GM19193 (cell line): ENCODE results near the gene ATXN1.

ENCODE experiments used
- POLR2A ChIP-seq: IDR thresholded peaks from 4 replicates; pipeline ENCODE4 v1.6.1; 2011; ENCODE audit not compliant: insufficient read depth, insufficient read length; ENCODE audit errors: extremely low read depth

Gene ATXN1

DNA sequence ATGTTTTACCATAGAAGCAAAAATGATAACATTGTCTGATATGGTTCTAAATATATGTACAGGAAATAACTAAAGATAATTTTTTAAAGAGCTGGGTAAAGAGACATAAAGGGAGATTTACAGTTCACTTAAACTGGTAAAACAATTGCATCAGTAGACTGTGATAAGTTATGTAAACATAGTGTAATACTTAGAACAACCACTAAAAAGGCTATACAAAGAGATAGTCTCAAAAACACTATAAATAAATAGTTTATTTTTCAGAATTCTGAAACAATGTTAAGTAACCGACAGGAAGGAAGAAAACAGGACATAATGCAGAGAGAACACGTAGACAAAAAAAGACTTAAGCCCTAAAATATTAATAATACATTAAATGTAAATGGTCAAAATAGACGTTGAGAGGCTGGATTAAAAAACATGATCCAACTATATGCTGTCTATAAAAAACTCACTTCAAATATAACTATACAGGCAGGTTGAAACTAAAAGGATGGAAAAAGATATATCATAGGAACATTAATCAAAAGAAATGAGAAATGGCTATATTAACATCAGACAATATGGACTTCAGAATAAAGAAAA lies 32.7 kb upstream of the ATXN1 start:
- no peak for TF ChIP-seq POLR2A

DNA sequence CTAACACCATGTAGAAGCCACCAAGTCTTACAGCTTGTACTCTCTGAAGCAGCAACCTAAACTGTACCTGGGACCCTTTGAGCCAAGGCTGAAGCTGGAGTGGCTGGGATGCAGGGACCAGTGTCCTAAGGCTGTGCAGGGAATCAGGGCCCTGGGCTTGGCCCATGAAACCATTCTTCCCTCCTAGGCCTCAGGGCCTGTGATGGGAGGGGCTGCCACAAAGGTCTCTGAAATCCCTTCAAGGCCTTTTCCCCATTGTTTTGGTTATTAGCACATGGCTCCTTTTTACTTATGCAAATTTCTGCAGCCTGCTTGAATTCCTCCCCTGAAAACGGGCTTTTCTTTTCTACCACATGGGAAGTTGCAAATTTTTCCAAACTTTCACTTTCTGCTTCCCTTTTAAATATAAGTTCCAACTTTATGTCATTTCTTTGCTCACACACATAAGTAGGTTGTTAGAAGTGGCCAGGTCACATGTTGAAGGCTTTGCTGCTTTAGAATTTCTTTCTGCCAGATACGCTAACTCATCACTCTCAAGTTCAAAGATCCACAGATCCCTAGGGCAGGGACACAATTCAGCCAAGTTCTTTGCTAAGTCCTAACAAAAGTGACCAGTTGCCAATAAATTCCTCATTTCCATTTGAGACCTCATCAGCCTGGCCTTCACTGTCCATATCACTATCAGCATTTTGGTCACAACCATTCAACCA lies 28.2 kb upstream of the ATXN1 start:
- TF ChIP-seq POLR2A, result no peak

DNA sequence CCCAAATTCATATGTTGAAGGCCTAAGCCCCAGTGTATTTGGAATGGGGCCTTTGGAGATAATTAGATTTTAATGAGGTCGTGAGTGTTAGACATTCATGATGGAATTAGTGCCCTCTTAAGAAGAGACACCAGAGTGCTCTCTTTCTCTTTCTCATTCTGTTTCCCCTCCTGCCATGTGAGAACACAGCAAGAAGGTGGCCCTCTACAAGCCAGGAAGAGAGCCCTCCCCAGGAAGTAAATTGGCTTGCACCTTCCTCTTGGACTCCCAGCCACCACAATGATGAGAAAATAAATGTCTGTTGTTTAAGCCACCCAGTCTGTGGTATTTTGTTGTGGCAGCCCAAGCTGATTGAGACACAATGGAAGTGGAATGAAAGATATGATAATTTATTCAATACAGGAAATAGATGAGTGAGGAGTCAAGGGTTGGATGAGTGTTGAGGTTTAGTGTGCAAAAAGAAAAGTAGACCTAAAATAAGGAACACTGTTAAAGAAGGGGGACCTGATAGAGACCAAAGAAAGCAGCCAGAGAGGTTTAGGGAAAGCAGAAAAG lies 25.9 kb upstream of the ATXN1 start:
- no peak for TF ChIP-seq POLR2A

DNA sequence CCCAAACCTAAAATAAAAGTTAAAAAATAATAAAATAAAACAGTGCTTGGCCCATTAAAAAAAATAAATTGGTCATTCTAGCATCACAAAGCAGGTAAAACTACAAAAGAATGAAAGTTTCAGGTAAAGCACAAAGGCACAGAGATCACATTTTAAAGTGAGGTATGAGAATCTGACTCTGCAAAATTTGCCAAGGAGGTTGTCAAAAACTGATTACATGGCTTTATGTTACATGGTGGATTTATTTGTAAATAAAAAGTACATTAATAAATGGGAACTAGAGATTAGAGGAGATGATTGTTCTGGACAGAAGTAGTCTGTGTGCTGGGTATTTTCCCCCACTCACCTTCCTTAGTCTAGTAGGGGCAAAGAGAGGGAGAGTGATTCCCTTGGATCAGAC lies 24.2 kb upstream of the ATXN1 start:
- no peak for TF ChIP-seq POLR2A

DNA sequence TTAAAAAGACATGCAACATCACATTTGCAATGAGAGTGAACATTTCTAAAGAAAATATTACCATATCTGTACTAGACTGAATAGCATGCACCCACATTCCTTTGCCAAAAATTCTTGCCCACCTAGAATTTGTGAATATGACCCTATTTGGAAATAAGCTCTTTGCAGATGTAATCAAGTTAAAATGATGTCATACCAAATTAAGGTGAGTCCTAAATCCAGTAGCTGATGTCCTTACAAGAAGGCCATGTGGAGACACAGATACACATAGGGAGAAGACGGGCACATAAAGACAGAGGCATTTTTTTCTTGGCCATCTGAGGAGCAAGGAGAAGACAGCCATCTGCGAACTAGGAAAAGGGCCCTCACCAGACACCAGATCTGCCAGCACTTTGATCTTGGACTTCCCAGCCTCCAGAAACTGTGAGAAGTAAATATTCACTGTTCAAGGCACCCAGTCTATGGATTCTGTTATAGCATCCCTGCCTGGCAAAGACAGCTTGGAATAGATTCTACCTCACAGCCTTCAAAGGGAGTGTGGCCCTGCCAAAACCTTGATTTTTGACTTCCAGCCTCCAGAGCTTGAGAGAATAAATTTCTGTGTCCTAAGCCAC lies 22.8 kb upstream of the ATXN1 start:
- TF ChIP-seq POLR2A, result no peak

DNA sequence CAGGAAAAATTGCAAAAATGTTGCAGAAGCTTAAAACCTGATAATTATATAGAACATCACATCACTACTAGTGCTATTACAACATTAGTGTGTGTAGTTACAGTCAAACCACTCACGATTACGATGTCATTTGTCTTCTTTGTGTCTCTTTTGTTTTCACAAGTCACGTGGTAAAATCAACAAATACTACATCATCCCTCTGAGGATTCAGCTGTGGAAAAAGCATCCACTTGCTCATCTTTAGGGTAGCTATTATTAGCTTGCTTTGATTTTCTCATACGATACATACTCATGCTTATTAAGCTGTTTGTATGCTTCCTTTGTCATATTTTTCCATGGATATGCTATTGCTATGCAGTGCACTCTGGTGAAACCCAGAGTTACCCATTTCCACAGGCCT lies 22.2 kb upstream of the ATXN1 start:
- TF ChIP-seq POLR2A, result no peak

DNA sequence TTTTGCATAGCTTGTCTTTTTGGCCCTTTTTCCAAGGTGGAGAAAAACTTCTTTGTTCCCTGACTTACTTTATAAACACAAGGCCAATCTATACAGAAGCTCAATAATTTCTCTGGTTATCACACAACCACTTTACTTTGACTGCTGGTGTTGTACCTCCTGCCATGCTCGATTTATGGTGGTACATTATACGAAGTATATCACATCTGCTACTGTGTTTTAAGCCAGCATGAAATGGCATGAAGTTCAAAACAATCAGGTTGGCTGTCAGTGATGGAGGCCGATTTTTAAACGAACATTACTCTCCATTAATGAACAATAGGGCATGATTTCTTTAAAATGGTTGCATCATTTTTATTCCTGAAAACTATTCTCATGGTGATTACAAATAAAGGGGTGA lies 21.0 kb upstream of the ATXN1 start:
- no peak for TF ChIP-seq POLR2A

DNA sequence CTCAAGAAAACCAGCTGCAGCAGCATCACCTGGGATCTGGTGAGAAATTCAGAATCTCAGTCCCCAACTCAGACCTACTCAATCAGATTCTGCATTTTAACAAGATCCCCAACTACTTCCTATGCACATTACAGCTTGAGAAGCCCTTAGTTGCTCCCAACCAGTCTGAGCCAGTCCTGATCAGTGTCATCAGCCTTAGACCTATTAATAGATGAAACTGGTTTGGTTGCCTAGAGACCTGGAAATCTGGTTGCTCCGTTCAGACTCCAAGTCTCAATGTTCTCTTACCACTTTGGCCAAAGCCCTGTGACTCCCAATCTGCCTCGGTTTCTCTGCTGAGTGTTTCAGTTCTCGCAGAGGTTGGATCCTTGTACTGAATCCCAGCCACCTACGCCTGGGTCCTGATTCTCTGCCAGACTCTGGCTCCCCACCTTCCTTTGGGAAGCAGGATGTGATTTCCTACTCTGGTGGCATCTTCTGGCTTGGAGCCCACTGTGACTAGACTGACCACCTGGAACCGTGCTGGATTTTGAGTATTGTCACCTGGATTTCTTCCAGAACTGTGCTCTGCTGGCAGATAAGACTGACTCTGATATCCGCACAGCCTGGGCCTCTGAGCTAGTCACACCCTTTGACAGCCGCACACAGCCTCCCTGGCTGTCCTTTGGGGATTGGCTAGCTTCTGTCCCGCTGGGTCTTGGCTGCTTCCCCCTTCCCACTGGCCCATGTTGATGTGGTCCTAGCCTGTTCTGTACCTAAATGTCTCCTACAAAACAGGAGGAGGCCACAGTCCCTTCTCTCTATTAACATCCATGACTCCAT lies 20.3 kb upstream of the ATXN1 start:
- no peak for TF ChIP-seq POLR2A

DNA sequence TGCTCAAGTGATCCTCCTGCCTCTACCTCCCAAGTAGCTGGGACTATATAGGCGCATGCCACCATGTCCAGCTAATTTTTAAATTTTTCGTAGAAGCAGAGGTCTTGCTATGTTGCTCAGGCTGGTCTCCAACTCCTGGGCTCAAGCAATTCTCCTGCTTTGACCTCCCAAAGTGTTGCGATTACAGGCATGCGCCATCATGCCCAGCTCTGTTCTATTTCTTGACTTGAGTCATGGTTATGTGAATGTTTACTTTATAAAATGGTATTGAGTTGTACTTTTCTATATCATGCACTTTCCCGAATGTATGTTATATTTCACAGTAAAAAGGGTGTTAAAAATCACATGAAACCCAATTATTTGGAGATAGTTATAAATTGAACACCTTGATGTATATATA lies 17.3 kb upstream of the ATXN1 start:
- TF ChIP-seq POLR2A, result no peak

DNA sequence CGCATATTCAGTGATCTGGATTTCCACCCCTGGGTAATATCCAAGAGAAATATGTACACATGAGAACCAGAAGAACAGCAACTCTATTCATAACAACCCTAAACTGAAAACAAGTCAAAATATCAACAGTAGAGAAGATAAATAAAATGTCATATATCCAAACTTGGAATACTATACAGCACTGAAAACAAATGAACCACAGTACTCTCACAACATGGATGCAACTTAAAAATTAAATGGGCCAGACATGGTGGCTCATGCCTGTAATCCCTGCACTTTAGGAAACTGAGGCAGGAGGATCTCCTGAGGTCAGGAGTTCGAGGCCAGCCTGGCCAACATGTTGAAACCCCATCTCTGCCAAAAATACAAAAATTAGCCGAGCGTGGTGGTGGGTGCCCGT lies 16.5 kb upstream of the ATXN1 start:
- no peak for TF ChIP-seq POLR2A

DNA sequence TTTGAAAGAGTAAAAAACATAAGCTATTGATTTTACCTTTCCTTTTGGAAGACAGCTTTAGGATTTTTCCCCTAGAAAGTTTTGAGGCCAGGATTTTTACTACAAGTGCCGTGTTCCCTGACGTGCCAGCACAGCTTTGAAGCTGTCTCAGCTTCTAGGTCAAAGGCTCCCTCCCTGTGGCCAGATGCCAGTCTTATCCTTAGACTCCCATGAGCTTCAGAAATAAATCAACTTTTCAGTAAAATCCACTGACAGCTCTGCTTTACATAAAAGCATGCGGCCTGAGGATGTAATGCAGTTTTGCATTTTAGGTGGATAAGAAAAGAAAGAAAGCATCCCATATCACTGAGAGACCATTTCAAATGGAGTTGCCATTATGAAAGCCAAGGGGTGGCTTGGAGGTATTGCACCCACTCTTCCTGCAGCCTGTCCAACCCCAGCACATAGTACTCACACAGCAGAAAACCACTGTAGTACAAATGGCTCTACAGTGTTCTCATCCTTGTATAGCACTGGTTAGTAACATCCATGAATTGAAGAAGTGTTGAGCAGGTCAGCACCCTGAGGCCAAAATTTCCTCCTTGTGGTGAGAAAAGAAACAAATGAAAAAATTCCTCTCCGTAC lies 15.2 kb upstream of the ATXN1 start:
- TF ChIP-seq POLR2A, result no peak

DNA sequence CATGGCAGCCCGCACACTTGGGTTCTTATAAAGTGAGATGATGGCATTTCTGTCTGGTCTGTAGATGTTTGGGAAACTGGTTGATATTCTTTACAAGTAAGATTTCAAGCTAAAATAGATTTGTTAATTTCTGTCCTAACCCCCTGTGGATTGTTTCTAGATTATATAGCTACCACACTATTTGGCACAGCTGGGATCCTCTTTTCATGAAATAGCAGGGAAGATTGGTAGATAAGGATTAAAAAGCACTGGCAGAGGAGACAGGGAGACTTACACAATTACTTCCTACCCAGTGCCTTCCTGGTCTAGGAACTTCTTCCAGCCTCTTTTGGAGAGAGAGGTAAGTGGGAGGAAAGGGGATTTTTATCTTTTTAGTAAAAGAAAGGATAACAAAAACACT lies 13.2 kb upstream of the ATXN1 start:
- no peak for TF ChIP-seq POLR2A

DNA sequence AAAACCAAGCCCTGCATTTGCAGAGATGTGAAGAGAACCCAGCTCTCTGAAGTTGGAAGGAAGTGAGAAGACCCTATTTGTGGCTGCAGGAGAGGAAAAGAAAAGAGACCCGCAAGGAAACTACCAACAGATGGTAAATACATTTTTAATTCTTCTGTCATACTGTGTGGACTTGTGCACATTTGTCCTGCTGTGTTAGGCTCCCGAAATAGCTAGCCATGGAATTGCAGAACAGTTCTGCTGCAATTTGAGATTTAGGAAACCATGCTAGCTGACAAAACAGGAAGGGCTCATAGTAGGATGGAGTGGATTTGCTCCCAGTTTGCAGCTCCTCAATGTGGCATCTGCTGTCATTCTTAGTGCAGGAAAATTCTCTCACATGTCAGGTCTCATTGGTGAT lies 12.1 kb upstream of the ATXN1 start:
- no peak for TF ChIP-seq POLR2A

DNA sequence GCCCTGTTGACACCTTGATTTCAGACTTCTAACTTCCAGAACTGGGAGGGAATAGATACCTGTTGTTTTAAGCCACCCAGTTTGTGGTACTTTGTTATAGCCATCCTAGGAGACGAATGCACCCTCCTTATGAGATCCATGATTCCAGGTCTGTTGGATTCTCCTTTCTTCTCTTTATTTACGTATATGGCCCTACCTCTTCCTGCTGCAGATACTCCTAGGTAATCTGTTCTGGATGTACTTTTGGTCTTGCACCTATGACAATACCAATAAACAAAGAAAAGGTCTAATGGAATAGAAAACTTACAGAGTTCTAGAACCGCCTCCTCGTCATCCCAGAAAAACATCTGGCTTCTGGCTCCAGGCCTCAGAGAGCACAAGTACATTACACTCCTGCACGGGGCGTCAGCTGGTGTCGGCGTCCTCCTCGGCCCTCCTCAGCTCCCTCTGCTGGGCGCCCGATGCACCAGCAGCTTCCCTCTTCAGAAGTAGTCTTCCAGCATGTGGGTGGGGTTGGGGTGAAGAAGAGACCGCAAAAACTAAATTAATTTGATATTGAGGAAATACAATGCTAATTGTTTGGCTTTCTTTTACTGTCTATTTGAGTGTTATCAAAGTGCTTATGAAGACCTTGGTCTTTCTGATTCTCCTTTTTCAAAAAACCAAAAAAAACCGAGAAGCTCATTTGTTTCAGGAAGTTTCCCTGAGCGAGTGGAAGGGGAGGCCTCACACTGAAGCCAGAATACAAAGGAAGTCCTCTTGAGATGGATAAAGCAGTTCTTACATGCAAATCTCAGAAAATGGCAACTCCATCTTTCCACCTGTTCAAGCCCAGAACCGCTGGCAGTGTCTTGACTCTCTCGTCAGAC lies 9.7 kb upstream of the ATXN1 start:
- TF ChIP-seq POLR2A, result no peak
